T-helper 2 cell treated with Interferon-gamma antibody and Interleukin-4, amounts not matched to agents 5 μg/mL and 100 μg/mL, for 36 hours (primary cell): ENCODE data around the gene DTNBP1.
"Not testable (repeated sequence)": the region's sequence is repeated elsewhere in the genome, so short reads cannot be mapped to it uniquely, and the experiment has no call there.

Source experiments
- DNase-seq: peaks from one replicate; pipeline ENCODE4 v3.0.0; 2021; ENCODE audit warnings: low spot score
- H3K27ac Mint-ChIP-seq: one replicate; pipeline ENCODE4 v1.8.0; 2021; ENCODE audit warnings: mild to moderate bottlenecking, mixed read lengths
- H3K27me3 Mint-ChIP-seq: one replicate; pipeline ENCODE4 v1.8.0; 2021; ENCODE audit warnings: low read depth, mixed read lengths
- H3K36me3 Mint-ChIP-seq: one replicate; pipeline ENCODE4 v1.8.0; 2021; ENCODE audit warnings: low read depth, mixed read lengths
- H3K4me1 Mint-ChIP-seq: one replicate; pipeline ENCODE4 v1.8.0; 2021; ENCODE audit warnings: low read depth, mixed read lengths
- H3K4me3 Mint-ChIP-seq: one replicate; pipeline ENCODE4 v1.8.0; 2022; ENCODE audit warnings: mild to moderate bottlenecking, moderate library complexity, mixed read lengths
- H3K9me3 Mint-ChIP-seq: one replicate; pipeline ENCODE4 v1.8.0; 2021; ENCODE audit warnings: mixed read lengths

DTNBP1 gene

GRCh38 chr6:15656145-15656544, 6.7 kb downstream of the DTNBP1 start:
- no peak overlapping the region for H3K27ac Mint-ChIP-seq
- DNase-seq = no peak
- H3K4me1 Mint-ChIP-seq = peaks cover 11% of the 10 kb centered on the region
- H3K4me3 Mint-ChIP-seq = no peak overlapping the region
- H3K27me3 Mint-ChIP-seq = no peaks in the 10 kb centered on the region
- H3K36me3 Mint-ChIP-seq = peaks cover 9% of the 10 kb centered on the region
- no peaks in the 10 kb centered on the region for H3K9me3 Mint-ChIP-seq

GRCh38 chr6:15654250-15654649, 8.6 kb downstream of the DTNBP1 start:
- no peaks in the 10 kb centered on the region for H3K9me3 Mint-ChIP-seq
- H3K4me1 Mint-ChIP-seq = peaks cover 11% of the 10 kb centered on the region
- no peak overlapping the region for H3K4me3 Mint-ChIP-seq
- no peak overlapping the region for H3K27ac Mint-ChIP-seq
- H3K27me3 Mint-ChIP-seq = no peaks in the 10 kb centered on the region
- peaks cover 13% of the 10 kb centered on the region for H3K36me3 Mint-ChIP-seq
- DNase-seq = no peak

GRCh38 chr6:15653581-15653980, 9.2 kb downstream of the DTNBP1 start:
- no peak overlapping the region for H3K4me3 Mint-ChIP-seq

GRCh38 chr6:15650004-15650559, 12.7 kb downstream of the DTNBP1 start:
- not testable (repeated sequence) for H3K27me3 Mint-ChIP-seq, H3K27ac Mint-ChIP-seq, DNase-seq, H3K4me3 Mint-ChIP-seq
- Mint-ChIP-seq H3K36me3 (peaks cover 49% of the 10 kb centered on the region), H3K9me3 (peaks cover 34% of the 10 kb centered on the region), H3K4me1 (peaks cover 13% of the 10 kb centered on the region)

More at GRCh38 chr6:15653581-15653980, 9.2 kb downstream of the DTNBP1 start:
- DNase-seq = no peak
- Mint-ChIP-seq H3K27me3 (no peaks in the 10 kb centered on the region), H3K4me1 (peaks cover 11% of the 10 kb centered on the region), H3K27ac (no peak overlapping the region), H3K9me3 (no peaks in the 10 kb centered on the region), H3K36me3 (peaks cover 17% of the 10 kb centered on the region)

GRCh38 chr6:15644904-15645303, 17.9 kb downstream of the DTNBP1 start:
- Mint-ChIP-seq H3K4me3 (no peak overlapping the region), H3K27me3 (no peaks in the 10 kb centered on the region)

GRCh38 chr6:15643542-15643941, 19.3 kb downstream of the DTNBP1 start:
- Mint-ChIP-seq H3K4me1 (peaks cover 17% of the 10 kb centered on the region), H3K9me3 (peaks cover 60% of the 10 kb centered on the region), H3K27ac (no peak overlapping the region), H3K36me3 (peaks cover 72% of the 10 kb centered on the region), H3K27me3 (no peaks in the 10 kb centered on the region), H3K4me3 (no peak overlapping the region)
- no peak for DNase-seq

More at GRCh38 chr6:15644904-15645303, 17.9 kb downstream of the DTNBP1 start:
- Mint-ChIP-seq H3K27ac (no peak overlapping the region), H3K9me3 (peaks cover 60% of the 10 kb centered on the region), H3K36me3 (peaks cover 73% of the 10 kb centered on the region), H3K4me1 (peaks cover 17% of the 10 kb centered on the region)
- no peak for DNase-seq

GRCh38 chr6:15642276-15642675, 20.6 kb downstream of the DTNBP1 start:
- no peak for DNase-seq
- Mint-ChIP-seq H3K9me3 (peaks cover 47% of the 10 kb centered on the region), H3K27ac (no peak overlapping the region), H3K36me3 (peaks cover 65% of the 10 kb centered on the region), H3K27me3 (no peaks in the 10 kb centered on the region), H3K4me3 (no peak overlapping the region), H3K4me1 (peaks cover 17% of the 10 kb centered on the region)

- Mint-ChIP-seq H3K27ac (no peak overlapping the region), H3K9me3 (peaks cover 13% of the 10 kb centered on the region), H3K27me3 (no peaks in the 10 kb centered on the region), H3K4me3 (no peak overlapping the region), H3K4me1 (no peaks in the 10 kb centered on the region), H3K36me3 (peaks cover 51% of the 10 kb centered on the region)
- DNase-seq = no peak
These were observed 24.5 kb downstream of the DTNBP1 start for GRCh38 chr6:15638373-15638772.

- Mint-ChIP-seq H3K9me3 (peaks cover 4% of the 10 kb centered on the region), H3K4me3 (no peak overlapping the region), H3K27me3 (no peaks in the 10 kb centered on the region), H3K27ac (no peak overlapping the region), H3K36me3 (peaks cover 25% of the 10 kb centered on the region), H3K4me1 (peaks cover 30% of the 10 kb centered on the region)
- DNase-seq = no peak
These were observed 31.4 kb downstream of the DTNBP1 start for GRCh38 chr6:15631432-15631831.

GRCh38 chr6:15630202-15630601, 32.6 kb downstream of the DTNBP1 start:
- Mint-ChIP-seq H3K9me3 (peaks cover 4% of the 10 kb centered on the region), H3K27ac (no peak overlapping the region), H3K27me3 (no peaks in the 10 kb centered on the region), H3K4me3 (no peak overlapping the region), H3K36me3 (peaks cover 19% of the 10 kb centered on the region), H3K4me1 (peaks cover 37% of the 10 kb centered on the region)
- DNase-seq = no peak

- H3K4me1 Mint-ChIP-seq = peaks cover 37% of the 10 kb centered on the region
- no peak overlapping the region for H3K27ac Mint-ChIP-seq
- peaks cover 16% of the 10 kb centered on the region for H3K36me3 Mint-ChIP-seq
- no peak for DNase-seq
- no peak overlapping the region for H3K4me3 Mint-ChIP-seq
- H3K27me3 Mint-ChIP-seq = no peaks in the 10 kb centered on the region
- H3K9me3 Mint-ChIP-seq = peaks cover under 1% of the 10 kb centered on the region
These were observed 33.3 kb downstream of the DTNBP1 start for GRCh38 chr6:15629487-15629886.

- Mint-ChIP-seq H3K4me1 (peaks cover 44% of the 10 kb centered on the region), H3K27ac (no peak overlapping the region), H3K27me3 (no peaks in the 10 kb centered on the region), H3K36me3 (peaks cover 16% of the 10 kb centered on the region), H3K4me3 (peak overlapping the region; percentile 43), H3K9me3 (no peaks in the 10 kb centered on the region)
- peak; percentile 77 for DNase-seq
These were observed 34.2 kb downstream of the DTNBP1 start for GRCh38 chr6:15628499-15629131.

GRCh38 chr6:15627821-15628220, 35.0 kb downstream of the DTNBP1 start:
- Mint-ChIP-seq H3K36me3 (peaks cover 11% of the 10 kb centered on the region), H3K27me3 (no peaks in the 10 kb centered on the region), H3K4me1 (peaks cover 51% of the 10 kb centered on the region), H3K9me3 (no peaks in the 10 kb centered on the region), H3K27ac (no peak overlapping the region), H3K4me3 (peak overlapping the region; percentile 3)
- DNase-seq = no peak

GRCh38 chr6:15626878-15627674, 35.8 kb downstream of the DTNBP1 start:
- Mint-ChIP-seq H3K27me3 (no peaks in the 10 kb centered on the region), H3K27ac (no peak overlapping the region), H3K4me3 (peak overlapping the region; percentile 3), H3K4me1 (peaks cover 56% of the 10 kb centered on the region), H3K36me3 (peaks cover 11% of the 10 kb centered on the region), H3K9me3 (no peaks in the 10 kb centered on the region)
- DNase-seq = no peak
